Hypothalamus (tissue), 51 donors: ENCODE data around the gene POLR1C.
"Not testable (repeated sequence)": the region's sequence is repeated elsewhere in the genome, so short reads cannot be mapped to it uniquely, and the experiment has no call there.

Experiments
- DNase-seq, 51 donors: peaks; one replicate each; lab custom pipeline; 2025; lab: John Stamatoyannopoulos, UW

The POLR1C gene

GRCh38 chr6:43516697-43517504, at the start of gene POLR1C, which contains the start of gene YIPF3:
POLR1C (plus strand) TSS chr6:43517089; CDS start chr6:43517110, 21 bp downstream.
YIPF3 (minus strand) TSS chr6:43516926; CDS start chr6:43516807, 119 bp downstream.
- DNase-seq = peak; percentile 71 to 98 (median 94)

GRCh38 chr6:43467265-43467664, 49.6 kb upstream of the POLR1C start:
- DNase-seq = not testable (repeated sequence)

GRCh38 chr6:43467752-43468151, 49.1 kb upstream of the POLR1C start:
- no peak for DNase-seq

GRCh38 chr6:43468240-43468639, 48.6 kb upstream of the POLR1C start:
- DNase-seq = no peak

GRCh38 chr6:43468748-43469681, 47.9 kb upstream of the POLR1C start:
- no peak for DNase-seq

- no peak for DNase-seq
These were observed 46.9 kb upstream of the POLR1C start for GRCh38 chr6:43469947-43470346.

- DNase-seq = no peak
These were observed 45.5 kb upstream of the POLR1C start for GRCh38 chr6:43471399-43471798.

- DNase-seq = no peak
These were observed 44.4 kb upstream of the POLR1C start for GRCh38 chr6:43472515-43472914.

- no peak for DNase-seq
These were observed 41.4 kb upstream of the POLR1C start for GRCh38 chr6:43475516-43475915.

GRCh38 chr6:43476746-43477145, 40.1 kb upstream of the POLR1C start:
- DNase-seq = no peak

GRCh38 chr6:43477235-43478007, 39.5 kb upstream of the POLR1C start, which contains the start of gene TJAP1:
TJAP1 (plus strand) TSS chr6:43477570; CDS start chr6:43499002, 21,432 bp downstream.
- peak; percentile 25 to 95 (median 84) for DNase-seq

- no peak for DNase-seq
These were observed 38.9 kb upstream of the POLR1C start for GRCh38 chr6:43478008-43478372.

- DNase-seq = no peak
These were observed 35.8 kb upstream of the POLR1C start for GRCh38 chr6:43481075-43481474.

GRCh38 chr6:43481591-43482236, 35.2 kb upstream of the POLR1C start:
- no peak for DNase-seq

- no peak for DNase-seq
These were observed 28.1 kb upstream of the POLR1C start for GRCh38 chr6:43488667-43489276.

GRCh38 chr6:43489277-43490072, 27.4 kb upstream of the POLR1C start:
- DNase-seq = peak in 47 of 51 donors; percentile 24 to 97 (median 85)

- peak in 6 of 51 donors; percentile 21 to 64 (median 49) for DNase-seq
These were observed 26.4 kb upstream of the POLR1C start for GRCh38 chr6:43490523-43490939.
